Stimulated activated CD8-positive, alpha-beta memory T cell treated with anti-CD3 and anti-CD28 coated beads, Interleukin-12 subunit alpha, Interleukin-12 subunit beta, amount 100 ng/mL, for 24 hours (primary cell): ENCODE results near the gene SUPT5H.

Source experiments
- DNase-seq: peaks from one replicate; pipeline ENCODE4 v3.0.0-alpha.2; 2020; ENCODE audit errors: extremely low read depth

Gene SUPT5H

DNA sequence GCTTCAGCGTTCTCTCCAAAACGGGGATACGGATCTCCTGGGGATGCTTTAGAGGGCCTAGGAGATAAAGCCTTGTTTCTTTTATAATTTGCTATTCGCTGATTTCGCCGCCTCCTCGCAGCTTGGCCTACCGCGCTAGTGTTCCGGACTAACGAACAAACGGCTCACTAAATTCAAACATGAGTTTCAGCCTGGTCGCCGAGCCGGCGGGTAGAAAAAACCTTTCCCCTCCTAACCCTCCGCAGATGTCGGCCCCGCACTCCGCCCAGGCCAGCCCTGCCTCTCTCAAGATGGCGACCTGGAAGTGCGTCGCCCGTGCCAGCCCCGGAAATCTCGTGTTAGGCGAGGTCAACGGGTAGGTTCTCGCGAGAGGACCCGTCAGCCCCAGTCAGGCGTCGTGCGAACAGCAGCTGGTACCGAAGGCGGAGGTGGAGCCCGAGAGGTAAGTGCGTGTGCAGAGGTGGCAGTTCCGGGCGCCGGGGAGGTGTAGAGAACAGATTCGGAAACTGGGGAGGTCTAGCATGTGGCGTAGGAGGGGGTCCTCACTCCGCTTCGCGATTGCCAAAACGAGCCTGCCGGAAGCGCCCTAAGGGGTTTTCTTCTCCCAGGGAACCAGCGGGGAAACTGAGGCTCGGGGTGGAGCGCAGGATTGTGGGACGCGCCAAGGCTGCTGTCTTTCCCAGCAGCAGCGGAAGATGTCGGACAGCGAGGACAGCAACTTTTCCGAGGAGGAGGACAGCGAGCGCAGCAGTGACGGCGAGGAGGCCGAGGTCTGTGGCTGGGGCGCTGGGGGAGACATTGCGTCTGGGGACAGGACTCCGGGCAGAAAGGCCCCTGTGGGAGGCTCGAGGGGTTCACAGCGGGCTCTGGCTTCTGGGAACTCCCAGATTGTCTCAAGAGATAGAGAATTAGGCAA is at the start of gene SUPT5H:
Gene SUPT5H (plus strand): TSS at position 387 of the 916 bp plus-strand sequence. CDS start 309 bp downstream, at position 696.
- peak; percentile 94 for DNase-seq

DNA sequence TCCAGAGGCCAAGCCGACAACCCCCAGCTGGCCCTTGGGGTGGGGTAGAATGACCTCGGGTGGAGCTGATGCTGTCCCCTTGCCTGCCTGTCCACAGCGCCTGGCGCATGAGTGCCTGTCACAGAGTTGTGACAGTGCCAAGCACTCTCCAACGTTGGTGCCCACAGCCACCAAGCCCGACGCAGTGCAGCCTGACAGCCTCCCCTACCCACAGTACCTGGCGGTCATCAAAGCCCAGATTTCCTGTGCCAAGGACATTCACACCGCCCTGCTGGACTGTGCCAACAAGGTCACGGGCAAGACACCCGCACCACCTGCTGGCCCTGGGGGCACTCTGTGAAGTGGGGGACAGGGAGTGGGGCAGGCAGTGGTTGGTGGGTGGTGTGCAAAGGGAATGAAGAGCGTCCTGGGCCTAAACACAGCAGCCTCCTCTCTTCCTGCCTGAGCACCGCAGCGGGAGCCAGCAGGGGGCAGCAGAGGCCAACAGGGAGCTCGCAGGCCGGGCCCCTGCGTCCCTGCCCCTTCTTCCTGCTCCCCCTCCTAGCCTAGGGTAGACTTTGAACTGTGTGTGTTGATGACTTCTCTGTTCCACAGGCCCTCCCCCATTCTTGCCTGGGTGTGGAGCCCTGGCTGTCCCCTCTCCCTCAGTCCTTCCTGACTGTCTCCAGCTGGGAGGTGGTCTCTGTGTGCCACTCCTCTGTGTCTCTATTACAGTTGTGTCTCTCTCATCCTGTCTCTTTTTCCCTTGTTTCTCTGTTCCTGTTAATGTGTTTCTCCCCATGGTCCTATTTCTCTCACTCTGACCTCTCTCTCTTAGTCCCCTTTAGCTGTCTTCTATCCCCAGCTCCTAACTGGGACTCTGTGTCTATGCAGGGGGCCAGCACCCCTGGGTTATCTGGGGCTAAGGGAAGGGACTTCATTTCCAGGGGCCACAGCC is 47.8 kb upstream of the SUPT5H start:
- peak; percentile 84 for DNase-seq

DNA sequence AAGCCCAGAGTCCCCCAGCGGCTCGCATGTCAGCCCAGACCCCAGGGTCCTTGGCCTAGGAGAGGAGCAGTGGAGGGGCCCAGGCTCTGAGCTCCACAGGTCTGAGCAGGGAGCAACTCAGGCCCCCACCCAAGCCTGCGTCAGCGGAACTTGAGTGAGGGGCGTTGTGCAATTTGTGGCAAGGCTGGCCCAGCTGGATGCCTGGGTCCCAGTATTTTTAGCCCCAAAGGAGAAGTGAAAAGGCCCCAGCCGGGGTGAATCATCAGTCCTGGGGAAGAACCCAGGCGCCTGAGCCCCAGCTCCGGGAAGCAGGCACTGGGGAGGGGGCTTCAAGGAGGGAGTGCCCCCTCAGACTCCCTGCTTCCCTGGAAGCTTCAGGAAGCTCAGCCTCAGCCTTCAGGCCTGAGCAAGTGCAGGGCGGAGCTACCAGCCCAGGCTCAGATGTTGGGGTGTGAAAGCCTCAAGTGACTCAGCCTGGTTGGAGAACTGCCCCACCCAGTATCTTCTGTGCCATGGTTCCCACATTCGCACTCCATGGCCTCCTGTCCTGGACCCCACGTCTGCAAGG is 47.0 kb upstream of the SUPT5H start:
- DNase-seq, result no peak

DNA sequence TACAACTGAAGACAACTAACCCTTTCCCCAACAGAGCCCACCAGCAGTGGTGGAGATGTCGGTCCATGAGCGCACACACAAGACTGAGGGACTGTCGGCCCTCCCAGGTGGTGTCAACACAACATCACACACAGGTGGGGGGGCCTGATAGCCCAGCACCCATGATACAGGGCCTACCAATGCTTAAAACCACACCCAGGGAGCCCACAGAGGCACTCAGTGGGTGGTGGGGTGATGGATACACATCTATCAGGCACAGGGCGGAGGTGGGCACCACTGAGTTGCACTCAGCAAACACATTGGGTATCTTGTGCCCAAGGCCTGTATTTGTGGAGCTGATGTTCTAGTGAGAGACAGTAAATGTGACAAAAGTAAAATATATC is 45.7 kb upstream of the SUPT5H start:
- DNase-seq, result no peak

DNA sequence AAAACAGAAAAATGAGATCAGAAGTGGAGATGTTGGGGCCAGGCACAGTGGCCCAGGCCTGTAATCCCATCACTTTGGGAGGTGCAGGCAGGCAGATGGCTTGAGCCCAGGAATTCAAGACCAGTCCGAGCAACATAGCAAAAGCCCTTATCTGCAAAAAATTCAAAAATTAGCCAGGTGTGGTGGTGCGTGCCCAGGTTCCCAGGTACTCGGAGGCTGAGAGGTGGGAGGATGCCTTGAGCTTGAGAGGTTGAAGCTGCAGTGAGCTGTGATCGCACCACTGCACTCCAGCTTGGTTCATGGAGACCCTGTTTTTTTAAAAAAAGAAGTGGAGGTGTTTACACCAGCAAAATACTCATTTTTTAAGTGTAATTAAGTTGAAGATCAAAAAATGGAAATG is 45.3 kb upstream of the SUPT5H start:
- no peak for DNase-seq

DNA sequence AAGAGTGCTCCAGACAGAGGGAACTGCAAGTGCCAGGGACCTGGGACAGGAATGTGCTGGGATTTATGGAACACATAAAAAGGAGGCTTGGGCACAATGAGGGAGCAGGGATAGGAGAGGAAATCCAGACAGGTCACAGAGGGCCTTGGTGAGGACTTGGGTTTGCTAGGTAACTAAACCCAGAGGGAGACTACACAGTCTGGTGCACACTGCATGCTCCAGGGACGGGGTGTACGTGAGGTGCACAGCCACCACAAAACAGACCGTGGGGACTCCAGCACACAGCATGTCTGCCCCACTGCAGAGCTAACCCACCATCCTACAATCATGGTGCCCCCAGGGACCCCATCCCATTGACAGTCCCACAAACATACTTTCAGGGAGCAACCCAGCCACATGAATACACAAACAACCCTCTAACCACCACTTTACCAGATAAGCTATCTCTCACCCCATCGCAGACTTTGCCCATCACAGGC is 44.3 kb upstream of the SUPT5H start:
- DNase-seq, result no peak

DNA sequence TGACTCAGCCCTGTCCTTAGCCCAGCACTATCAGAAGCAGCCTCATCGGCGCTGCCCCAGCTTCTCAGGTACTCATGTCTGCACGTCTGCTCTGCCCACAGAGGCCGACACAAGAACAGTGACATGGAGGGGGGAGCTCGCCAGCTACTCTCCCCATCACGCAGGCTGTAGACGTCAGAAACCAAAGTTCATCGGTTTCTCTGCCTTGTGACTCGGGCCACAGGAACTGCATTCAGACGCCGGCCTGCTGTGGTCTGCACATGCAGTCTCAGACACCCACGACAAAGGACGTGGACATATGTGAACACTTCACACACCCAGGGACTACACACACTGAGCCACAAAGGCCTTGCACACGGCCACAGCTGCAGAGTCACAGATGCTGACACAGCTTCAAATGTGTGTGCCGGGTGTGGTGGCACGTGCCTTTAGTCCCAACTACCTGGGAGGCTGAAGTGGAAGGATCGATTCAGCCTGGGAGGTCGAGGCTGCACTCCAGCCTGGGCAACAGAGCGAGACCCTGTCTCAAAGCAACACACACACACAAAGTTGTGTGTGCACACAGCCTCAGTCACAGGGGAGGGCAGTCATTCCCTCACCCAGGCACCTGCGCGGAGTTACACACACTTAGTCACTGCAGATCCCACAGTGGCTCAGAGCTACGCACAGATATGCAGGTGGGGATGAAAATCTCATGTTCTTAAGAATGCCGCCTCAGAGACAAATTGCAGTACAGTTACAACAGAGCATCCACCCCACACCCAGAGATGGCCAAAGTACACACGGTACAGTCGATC is 43.6 kb upstream of the SUPT5H start:
- peak; percentile 61 for DNase-seq

DNA sequence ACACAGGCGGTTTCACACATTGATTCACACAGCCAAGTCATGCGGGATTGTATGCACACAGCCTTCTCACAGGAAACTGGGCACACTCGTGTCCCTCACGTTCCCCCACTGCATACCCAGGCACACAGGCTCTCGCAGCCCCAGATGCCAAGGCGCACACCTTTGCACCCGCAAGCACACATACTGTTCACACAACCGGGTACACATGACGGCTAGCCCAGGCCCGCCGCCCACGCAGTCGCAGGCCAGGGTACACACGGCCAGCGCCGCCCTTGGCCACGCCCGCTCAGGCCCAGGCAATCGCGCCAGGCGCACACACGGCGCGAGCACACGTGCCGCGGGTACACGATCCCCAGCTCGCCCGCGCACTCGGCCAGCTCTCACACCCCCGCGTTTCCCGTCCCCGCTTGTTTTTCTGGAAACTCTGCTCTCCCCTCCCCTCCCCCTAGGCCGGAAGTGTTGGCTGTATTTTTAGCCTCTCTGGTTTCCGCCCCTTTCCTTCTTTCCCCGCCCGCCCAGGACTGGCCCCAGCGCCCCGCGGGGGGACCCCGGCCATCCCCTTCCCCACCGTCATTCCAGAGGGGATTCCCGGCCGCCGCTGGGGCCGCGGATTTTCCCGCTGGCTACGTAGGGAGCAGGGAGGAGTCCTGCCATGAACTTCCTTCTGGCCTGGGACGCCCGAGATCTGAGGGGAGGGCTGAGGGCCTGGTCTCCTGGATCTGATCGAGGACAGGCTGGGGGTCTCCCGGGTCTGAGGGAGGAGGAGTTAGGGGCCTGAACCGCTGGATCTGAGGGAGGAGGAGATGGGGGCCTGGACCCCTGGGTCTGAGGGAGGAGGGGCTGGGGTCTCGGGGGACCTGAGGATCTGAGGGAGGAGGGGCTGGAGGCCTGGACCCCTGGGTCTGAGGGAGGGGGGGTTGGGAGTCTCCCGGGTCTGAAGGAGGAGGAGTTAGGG is 42.8 kb upstream of the SUPT5H start:
- peak; percentile 69 for DNase-seq

DNA sequence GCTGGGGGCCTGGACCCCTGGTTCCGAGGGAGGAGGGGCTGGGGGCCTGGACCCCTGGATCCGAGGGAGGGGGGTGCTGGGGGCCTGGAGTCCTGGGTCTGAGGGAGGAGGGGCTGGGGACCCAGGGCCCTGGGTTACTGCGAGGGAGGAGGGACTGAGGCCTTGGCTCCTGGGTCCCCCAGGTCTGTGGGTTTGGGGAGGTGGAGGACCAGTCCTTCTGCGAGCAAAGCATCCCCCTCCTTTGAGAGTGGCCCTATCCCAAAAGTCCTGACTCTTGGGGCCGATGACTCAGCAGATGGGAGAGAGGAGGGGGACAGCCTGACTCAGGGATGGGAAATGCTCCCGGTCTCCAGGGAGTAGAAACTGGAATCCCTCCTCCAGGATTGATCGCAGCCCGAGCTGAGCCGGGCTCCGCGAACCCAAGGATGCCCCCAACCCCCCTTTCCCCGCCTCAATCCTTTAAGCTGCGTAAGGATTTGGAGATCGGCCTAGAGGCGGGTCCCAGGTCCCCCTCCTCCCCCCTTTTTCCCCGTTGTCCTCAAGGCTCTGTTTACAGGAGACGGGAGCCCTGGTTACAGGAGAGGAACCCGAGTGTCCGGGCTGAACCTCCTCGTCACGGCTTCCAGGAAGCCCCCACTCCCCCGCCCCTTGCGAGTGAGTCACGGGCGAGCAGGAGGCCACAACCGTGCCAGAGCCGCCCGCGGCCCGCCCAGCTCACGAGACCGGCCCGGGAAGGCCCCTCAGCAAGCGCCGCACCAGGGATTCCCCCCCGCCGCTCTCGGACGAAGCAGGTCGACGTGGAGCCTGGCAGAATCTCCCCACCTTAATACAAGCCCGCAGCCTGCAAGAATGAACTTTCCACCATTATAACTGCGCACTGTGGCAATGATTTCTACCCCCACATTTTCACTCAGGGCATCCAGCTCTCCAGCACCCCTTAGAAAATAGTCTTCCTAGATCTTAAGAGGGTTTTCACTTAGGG is 41.8 kb upstream of the SUPT5H start:
- peak; percentile 91 for DNase-seq

DNA sequence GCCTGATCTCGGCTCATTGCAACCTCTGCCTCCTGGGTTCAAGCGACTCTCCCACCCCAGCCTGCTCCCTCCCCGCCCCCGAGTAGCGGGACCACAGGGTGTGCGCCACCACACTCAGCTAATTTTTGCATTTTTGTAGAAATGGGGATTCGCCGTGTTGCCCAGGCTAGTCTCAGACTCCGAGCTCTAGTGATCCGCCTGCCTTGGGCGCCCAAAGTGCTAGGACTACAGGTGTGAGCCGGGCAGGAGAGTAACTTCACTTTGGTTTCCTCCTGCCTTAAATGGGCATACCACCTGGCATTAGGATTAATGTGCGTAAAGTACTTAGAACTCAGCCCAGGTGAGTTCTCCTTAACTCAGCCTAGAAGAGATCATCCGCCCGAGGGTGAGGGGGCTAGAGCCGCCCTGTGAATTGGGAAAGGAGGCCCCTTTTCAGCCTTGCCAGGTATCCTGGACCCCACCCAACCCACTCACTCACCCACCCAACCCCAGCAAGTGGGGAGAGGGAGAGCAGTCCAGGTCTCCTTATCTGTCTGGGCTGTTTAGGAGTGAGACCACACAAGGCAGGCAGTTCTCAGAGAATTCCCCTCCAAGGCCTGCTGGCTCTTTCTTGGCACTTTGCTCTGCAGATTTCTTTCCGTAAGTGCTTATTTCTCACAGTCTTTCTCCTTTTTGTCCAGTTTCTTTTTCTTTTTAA is 40.0 kb upstream of the SUPT5H start:
- no peak for DNase-seq

DNA sequence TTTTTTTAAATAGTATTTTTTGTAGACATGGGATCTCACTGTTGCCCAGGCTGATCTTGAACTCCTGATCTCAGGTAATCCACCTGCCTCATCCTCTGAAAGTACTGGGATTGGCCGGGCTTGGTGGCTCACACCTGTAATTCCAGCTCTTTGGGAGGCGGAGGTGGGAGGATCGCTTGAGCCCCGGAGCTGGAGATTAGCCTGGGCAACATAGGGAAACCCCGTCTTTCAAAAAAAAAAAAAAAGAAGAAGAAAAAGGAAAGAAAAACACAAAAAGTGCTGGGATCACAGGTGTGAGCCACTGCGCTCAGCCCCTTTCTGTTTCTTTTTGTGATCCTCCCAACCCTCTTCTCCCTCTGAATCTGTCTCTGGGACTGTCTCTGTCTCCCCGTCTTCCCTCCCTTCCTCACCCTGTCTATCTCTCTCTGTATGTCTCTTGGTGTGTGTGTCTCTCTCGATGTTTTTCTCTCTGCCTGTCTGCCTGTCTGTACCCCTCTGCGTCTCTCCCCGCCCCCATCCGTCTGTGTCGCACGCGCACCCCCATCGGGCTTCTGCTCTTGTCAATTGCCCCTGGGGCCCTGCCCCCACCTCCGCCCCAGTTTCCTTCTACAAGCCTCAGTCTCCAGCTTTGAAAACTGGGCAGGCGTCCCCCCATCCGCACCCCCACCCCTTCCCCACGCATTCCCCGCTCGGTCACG is 39.3 kb upstream of the SUPT5H start:
- DNase-seq, result no peak

DNA sequence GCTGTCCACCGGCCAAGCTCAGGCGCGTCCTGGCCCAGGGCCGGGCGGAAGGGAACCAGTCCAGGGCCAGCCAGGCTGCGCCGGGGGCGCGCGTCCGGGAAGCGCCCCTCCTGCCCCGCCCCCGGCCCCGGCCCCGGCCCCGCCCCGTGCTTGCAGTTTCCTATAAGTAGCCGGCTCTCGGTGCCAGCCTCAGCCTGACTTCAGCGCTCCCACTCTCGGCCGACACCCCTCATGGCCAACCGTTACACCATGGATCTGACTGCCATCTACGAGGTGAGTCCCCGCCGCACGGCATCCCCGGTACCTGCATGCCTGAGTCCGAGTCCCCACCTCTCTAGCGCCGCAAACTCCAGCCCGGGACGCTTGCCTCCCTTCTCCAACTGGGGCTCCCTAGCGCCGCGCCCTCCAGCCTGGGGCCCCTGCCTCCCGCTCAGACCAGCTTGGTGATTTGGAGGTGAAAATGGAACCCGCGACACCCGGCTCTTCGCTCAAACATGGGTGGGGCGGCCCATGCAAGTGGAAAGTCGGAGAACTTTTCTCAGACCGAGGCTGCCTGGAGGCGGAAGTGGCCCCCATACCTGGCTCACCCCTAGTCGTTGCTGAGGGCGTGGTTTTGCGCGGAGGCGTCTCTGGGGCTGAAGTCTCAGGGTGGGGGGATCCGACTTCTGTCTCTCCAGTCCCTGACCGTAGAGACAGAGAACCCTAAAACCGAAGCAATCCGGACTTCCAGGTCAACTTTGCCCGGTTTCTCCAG is 38.5 kb upstream of the SUPT5H start, which contains the start of gene ZFP36:
Gene ZFP36 (plus strand): TSS at position 192 of the 754 bp plus-strand sequence. CDS start 58 bp downstream, at position 250.
- peak; percentile 58 for DNase-seq

DNA sequence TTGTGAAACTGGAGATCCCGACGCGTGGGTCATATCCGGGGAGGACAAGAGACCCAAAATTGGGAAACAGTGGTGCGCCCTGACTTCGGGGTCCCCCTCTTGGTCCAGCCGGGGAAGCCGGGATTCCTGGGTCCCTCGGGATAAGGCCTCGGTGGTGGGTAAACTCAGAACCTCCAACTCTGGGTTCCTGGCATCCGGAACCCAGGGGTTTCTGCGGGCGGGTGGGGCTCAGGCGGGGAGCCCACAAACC is 38.0 kb upstream of the SUPT5H start:
- no peak for DNase-seq

DNA sequence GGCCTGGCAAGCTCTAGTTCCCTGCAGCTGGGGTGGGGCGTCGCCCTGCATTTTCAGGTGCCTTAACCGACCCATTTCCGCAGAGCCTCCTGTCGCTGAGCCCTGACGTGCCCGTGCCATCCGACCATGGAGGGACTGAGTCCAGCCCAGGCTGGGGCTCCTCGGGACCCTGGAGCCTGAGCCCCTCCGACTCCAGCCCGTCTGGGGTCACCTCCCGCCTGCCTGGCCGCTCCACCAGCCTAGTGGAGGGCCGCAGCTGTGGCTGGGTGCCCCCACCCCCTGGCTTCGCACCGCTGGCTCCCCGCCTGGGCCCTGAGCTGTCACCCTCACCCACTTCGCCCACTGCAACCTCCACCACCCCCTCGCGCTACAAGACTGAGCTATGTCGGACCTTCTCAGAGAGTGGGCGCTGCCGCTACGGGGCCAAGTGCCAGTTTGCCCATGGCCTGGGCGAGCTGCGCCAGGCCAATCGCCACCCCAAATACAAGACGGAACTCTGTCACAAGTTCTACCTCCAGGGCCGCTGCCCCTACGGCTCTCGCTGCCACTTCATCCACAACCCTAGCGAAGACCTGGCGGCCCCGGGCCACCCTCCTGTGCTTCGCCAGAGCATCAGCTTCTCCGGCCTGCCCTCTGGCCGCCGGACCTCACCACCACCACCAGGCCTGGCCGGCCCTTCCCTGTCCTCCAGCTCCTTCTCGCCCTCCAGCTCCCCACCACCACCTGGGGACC is 37.6 kb upstream of the SUPT5H start:
- DNase-seq, result no peak

DNA sequence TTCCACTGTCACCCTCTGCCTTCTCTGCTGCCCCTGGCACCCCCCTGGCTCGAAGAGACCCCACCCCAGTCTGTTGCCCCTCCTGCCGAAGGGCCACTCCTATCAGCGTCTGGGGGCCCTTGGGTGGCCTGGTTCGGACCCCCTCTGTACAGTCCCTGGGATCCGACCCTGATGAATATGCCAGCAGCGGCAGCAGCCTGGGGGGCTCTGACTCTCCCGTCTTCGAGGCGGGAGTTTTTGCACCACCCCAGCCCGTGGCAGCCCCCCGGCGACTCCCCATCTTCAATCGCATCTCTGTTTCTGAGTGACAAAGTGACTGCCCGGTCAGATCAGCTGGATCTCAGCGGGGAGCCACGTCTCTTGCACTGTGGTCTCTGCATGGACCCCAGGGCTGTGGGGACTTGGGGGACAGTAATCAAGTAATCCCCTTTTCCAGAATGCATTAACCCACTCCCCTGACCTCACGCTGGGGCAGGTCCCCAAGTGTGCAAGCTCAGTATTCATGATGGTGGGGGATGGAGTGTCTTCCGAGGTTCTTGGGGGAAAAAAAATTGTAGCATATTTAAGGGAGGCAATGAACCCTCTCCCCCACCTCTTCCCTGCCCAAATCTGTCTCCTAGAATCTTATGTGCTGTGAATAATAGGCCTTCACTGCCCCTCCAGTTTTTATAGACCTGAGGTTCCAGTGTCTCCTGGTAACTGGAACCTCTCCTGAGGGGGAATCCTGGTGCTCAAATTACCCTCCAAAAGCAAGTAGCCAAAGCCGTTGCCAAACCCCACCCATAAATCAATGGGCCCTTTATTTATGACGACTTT is 36.8 kb upstream of the SUPT5H start:
- DNase-seq, result no peak
